ENCODE data around the gene FADD. TPM values are rescaled to one million over a fixed set of nuclear protein-coding genes. Genes with fewer than 3 reads are reported as not detected.

FADD gene
- total RNA-seq: 10 to 100 TPM; 30.9 to 32.3 TPM

GRCh38 chr11:70202920-70203750 lies at the start of gene FADD:
Gene FADD (plus strand): TSS chr11:70203296. CDS start chr11:70203460, 164 bp downstream.
- Mint-ChIP-seq H3K27ac (peak within 1 kb of the TSS; percentile 98), H3K4me1 (ENCODE audit: low read depth in 2 of 2) (peaks cover 31 to 39% of the 10 kb centered on the region in 2 donors), H3K4me3 (peak within 1 kb of the TSS; percentile 97), H3K9me3 (no peaks in the 10 kb centered on the region), H3K36me3 (peaks cover 5% of the 10 kb centered on the region), H3K27me3 (no peaks in the 10 kb centered on the region)
- peak; percentile 78 to 87 for ATAC-seq
- peak; percentile 93 for DNase-seq (ENCODE audit: low spot score)

- no peak for DNase-seq (ENCODE audit: low spot score)
- Mint-ChIP-seq H3K4me1 (ENCODE audit: low read depth in 2 of 2) (no peaks in the 10 kb centered on the region), H3K9me3 (no peaks in the 10 kb centered on the region), H3K4me3 (no peak overlapping the region), H3K27me3 (peaks cover 0 to 5% of the 10 kb centered on the region in 2 donors), H3K36me3 (no peaks in the 10 kb centered on the region), H3K27ac (no peak overlapping the region)
- no peak for ATAC-seq
Measured at GRCh38 chr11:70155386-70155785, 47.7 kb upstream of the FADD start.

- DNase-seq (ENCODE audit: low spot score) (no peak), ATAC-seq (no peak)
- H3K9me3 Mint-ChIP-seq: no peaks in the 10 kb centered on the region
- no peaks in the 10 kb centered on the region for H3K4me1 Mint-ChIP-seq (ENCODE audit: low read depth in 2 of 2)
- no peaks in the 10 kb centered on the region for H3K36me3 Mint-ChIP-seq
- H3K27ac Mint-ChIP-seq: no peak overlapping the region
- no peak overlapping the region for H3K4me3 Mint-ChIP-seq
- peaks cover 0 to 3% of the 10 kb centered on the region in 2 donors for H3K27me3 Mint-ChIP-seq
Measured at GRCh38 chr11:70156291-70157037, 46.6 kb upstream of the FADD start.

GRCh38 chr11:70158201-70158600 lies 44.9 kb upstream of the FADD start:
- ATAC-seq (no peak), DNase-seq (ENCODE audit: low spot score) (no peak)
- H3K27ac Mint-ChIP-seq: no peak overlapping the region
- H3K36me3 Mint-ChIP-seq: no peaks in the 10 kb centered on the region
- no peaks in the 10 kb centered on the region for H3K27me3 Mint-ChIP-seq
- H3K4me3 Mint-ChIP-seq: no peak overlapping the region
- H3K4me1 Mint-ChIP-seq (ENCODE audit: low read depth in 2 of 2): no peaks in the 10 kb centered on the region
- no peaks in the 10 kb centered on the region for H3K9me3 Mint-ChIP-seq

GRCh38 chr11:70158757-70159389 lies 44.2 kb upstream of the FADD start:
- Mint-ChIP-seq H3K27ac (no peak overlapping the region), H3K4me1 (ENCODE audit: low read depth in 2 of 2) (no peaks in the 10 kb centered on the region), H3K36me3 (no peaks in the 10 kb centered on the region), H3K4me3 (no peak overlapping the region), H3K27me3 (no peaks in the 10 kb centered on the region), H3K9me3 (no peaks in the 10 kb centered on the region)
- no peak for ATAC-seq
- no peak for DNase-seq (ENCODE audit: low spot score)

GRCh38 chr11:70159627-70160570 lies 43.2 kb upstream of the FADD start:
- DNase-seq (ENCODE audit: low spot score): no peak
- Mint-ChIP-seq H3K36me3 (no peaks in the 10 kb centered on the region), H3K27me3 (no peaks in the 10 kb centered on the region), H3K4me3 (no peak overlapping the region), H3K4me1 (ENCODE audit: low read depth in 2 of 2) (no peaks in the 10 kb centered on the region), H3K9me3 (no peaks in the 10 kb centered on the region), H3K27ac (no peak overlapping the region)
- ATAC-seq: no peak

- DNase-seq (ENCODE audit: low spot score) (no peak), ATAC-seq (no peak)
- H3K4me3 Mint-ChIP-seq: no peak overlapping the region
- no peaks in the 10 kb centered on the region for H3K27me3 Mint-ChIP-seq
- H3K4me1 Mint-ChIP-seq (ENCODE audit: low read depth in 2 of 2): no peaks in the 10 kb centered on the region
- no peaks in the 10 kb centered on the region for H3K9me3 Mint-ChIP-seq
- H3K27ac Mint-ChIP-seq: no peak overlapping the region
- no peaks in the 10 kb centered on the region for H3K36me3 Mint-ChIP-seq
Measured at GRCh38 chr11:70161043-70161625, 42.0 kb upstream of the FADD start.

GRCh38 chr11:70164705-70165104 lies 38.4 kb upstream of the FADD start:
- Mint-ChIP-seq H3K27me3 (peaks cover 6 to 7% of the 10 kb centered on the region in 2 donors), H3K4me3 (no peak overlapping the region), H3K36me3 (no peaks in the 10 kb centered on the region), H3K4me1 (ENCODE audit: low read depth in 2 of 2) (no peaks in the 10 kb centered on the region), H3K27ac (no peak overlapping the region), H3K9me3 (no peaks in the 10 kb centered on the region)
- ATAC-seq (no peak), DNase-seq (ENCODE audit: low spot score) (no peak)

GRCh38 chr11:70167120-70167519 lies 36.0 kb upstream of the FADD start:
- DNase-seq (ENCODE audit: low spot score) (no peak), ATAC-seq (peak in 1 of 2 donors; percentile 15)
- Mint-ChIP-seq H3K4me1 (ENCODE audit: low read depth in 2 of 2) (no peaks in the 10 kb centered on the region), H3K27me3 (peaks cover 6 to 7% of the 10 kb centered on the region in 2 donors), H3K4me3 (no peak overlapping the region), H3K36me3 (no peaks in the 10 kb centered on the region), H3K27ac (no peak overlapping the region), H3K9me3 (no peaks in the 10 kb centered on the region)

GRCh38 chr11:70167723-70168404 lies 35.2 kb upstream of the FADD start:
- no peak for DNase-seq (ENCODE audit: low spot score)
- ATAC-seq: peak in 1 of 2 donors; percentile 24
- peaks cover 6 to 7% of the 10 kb centered on the region in 2 donors for H3K27me3 Mint-ChIP-seq

GRCh38 chr11:70168405-70168754 lies 34.7 kb upstream of the FADD start:
- no peaks in the 10 kb centered on the region for H3K4me1 Mint-ChIP-seq (ENCODE audit: low read depth in 2 of 2)
- no peak for ATAC-seq
- H3K27ac Mint-ChIP-seq: no peak overlapping the region
- H3K36me3 Mint-ChIP-seq: no peaks in the 10 kb centered on the region
- peaks cover 6 to 7% of the 10 kb centered on the region in 2 donors for H3K27me3 Mint-ChIP-seq
- no peak for DNase-seq (ENCODE audit: low spot score)
- no peaks in the 10 kb centered on the region for H3K9me3 Mint-ChIP-seq
- no peak overlapping the region for H3K4me3 Mint-ChIP-seq

More at GRCh38 chr11:70167723-70168404, 35.2 kb upstream of the FADD start:
- Mint-ChIP-seq H3K36me3 (no peaks in the 10 kb centered on the region), H3K9me3 (no peaks in the 10 kb centered on the region), H3K27ac (no peak overlapping the region), H3K4me1 (ENCODE audit: low read depth in 2 of 2) (no peaks in the 10 kb centered on the region), H3K4me3 (no peak overlapping the region)

- peaks cover 6 to 7% of the 10 kb centered on the region in 2 donors for H3K27me3 Mint-ChIP-seq
- H3K36me3 Mint-ChIP-seq: no peaks in the 10 kb centered on the region
- H3K4me1 Mint-ChIP-seq (ENCODE audit: low read depth in 2 of 2): no peaks in the 10 kb centered on the region
- H3K9me3 Mint-ChIP-seq: no peaks in the 10 kb centered on the region
- ATAC-seq (no peak), DNase-seq (ENCODE audit: low spot score) (no peak)
- H3K27ac Mint-ChIP-seq: no peak overlapping the region
- no peak overlapping the region for H3K4me3 Mint-ChIP-seq
Measured at GRCh38 chr11:70169127-70169526, 34.0 kb upstream of the FADD start.
